Cardiac fibroblast (primary cell): ENCODE results near the gene SFTPA1.
A peak's percentile ranks its signal among the peaks of the same experiment; 100 is the strongest.
"Not testable (repeated sequence)": the region's sequence is repeated elsewhere in the genome, so short reads cannot be mapped to it uniquely, and the experiment has no call there.

Source experiments
- DNase-seq, 2 donors: peaks; one replicate each; pipeline versions ENCODE4 v3.0.0 to v3.0.0-alpha.2; 2010; ENCODE audit warnings: low read depth in 2 of 2
- H3K4me3 ChIP-seq, 2 donors: replicated peaks in 1 of 2; 1 replicate in 1 of 2; 2 replicates in 1 of 2; pipeline ENCODE4 v1.5.1; 2011; ENCODE audit warnings: low read depth in 2 of 2, low read length in 2 of 2, mild to moderate bottlenecking in 2 of 2, moderate library complexity in 1 of 2
- TF ChIP-seq, protein P1 (sequence below): IDR thresholded peaks from one replicate; pipeline ENCODE4 v1.5.1; 2011; ENCODE audit warnings: low read depth, mild to moderate bottlenecking, low read length, inconsistent platforms

The SFTPA1 gene

DNA sequence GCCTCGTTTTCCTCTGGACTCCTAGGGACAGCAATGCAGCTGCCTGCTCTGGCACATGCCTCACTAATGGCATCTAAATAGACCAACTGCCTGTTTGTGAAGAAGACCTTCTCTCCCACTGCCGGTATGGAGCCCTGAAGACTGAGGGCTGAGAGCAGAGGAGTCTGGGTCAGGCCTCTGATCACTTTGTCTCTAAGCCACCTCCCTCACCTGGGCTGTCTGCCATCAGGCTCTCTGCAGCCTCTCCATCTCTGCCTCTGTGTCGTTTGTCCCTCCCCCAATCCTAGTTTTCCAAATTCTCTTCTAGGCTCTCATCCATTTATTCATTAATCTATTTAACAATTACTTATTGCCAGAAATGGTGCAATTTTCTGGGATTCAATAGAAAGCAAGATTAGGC lies 15.2 kb upstream of the SFTPA1 start:
- H3K4me3 ChIP-seq, result no peak overlapping the region
- DNase-seq, result no peak
- TF ChIP-seq, protein P1, sequence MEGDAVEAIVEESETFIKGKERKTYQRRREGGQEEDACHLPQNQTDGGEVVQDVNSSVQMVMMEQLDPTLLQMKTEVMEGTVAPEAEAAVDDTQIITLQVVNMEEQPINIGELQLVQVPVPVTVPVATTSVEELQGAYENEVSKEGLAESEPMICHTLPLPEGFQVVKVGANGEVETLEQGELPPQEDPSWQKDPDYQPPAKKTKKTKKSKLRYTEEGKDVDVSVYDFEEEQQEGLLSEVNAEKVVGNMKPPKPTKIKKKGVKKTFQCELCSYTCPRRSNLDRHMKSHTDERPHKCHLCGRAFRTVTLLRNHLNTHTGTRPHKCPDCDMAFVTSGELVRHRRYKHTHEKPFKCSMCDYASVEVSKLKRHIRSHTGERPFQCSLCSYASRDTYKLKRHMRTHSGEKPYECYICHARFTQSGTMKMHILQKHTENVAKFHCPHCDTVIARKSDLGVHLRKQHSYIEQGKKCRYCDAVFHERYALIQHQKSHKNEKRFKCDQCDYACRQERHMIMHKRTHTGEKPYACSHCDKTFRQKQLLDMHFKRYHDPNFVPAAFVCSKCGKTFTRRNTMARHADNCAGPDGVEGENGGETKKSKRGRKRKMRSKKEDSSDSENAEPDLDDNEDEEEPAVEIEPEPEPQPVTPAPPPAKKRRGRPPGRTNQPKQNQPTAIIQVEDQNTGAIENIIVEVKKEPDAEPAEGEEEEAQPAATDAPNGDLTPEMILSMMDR, result no peak

DNA sequence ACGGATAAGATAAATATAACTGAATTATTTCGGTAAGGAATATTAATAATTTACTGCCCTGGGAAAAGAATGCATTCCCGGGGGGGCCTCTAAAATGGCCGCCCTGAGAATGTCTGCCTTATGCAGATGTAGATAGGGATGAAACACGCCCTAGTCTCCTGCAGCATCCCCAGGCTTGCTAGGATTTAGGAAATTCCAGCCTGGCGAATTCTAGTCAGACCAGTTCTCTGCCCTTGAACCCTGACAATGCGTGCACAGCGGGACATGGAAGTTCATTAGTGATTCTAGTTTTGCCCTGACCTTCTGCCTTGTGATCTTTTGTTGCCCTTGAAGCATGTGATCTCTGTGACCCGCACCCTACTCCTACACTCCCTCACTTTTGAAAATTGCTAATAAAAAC lies 11.1 kb upstream of the SFTPA1 start:
- H3K4me3 ChIP-seq, DNase-seq: not testable (repeated sequence)

- TF ChIP-seq, protein P1, result no peak
Measured at GRCh38 chr10:79601939-79602338, 8.8 kb upstream of the SFTPA1 start.

GRCh38 chr10:79602953-79603352 lies 7.8 kb upstream of the SFTPA1 start:
- no peak for DNase-seq
- no peak overlapping the region for H3K4me3 ChIP-seq
- TF ChIP-seq, protein P1, result no peak

More at GRCh38 chr10:79601939-79602338, 8.8 kb upstream of the SFTPA1 start:
- DNase-seq, result no peak
- H3K4me3 ChIP-seq, result no peak overlapping the region

GRCh38 chr10:79604294-79604693 lies 6.4 kb upstream of the SFTPA1 start:
- TF ChIP-seq, protein P1, result no peak
- no peak for DNase-seq
- H3K4me3 ChIP-seq, result no peak overlapping the region

DNA sequence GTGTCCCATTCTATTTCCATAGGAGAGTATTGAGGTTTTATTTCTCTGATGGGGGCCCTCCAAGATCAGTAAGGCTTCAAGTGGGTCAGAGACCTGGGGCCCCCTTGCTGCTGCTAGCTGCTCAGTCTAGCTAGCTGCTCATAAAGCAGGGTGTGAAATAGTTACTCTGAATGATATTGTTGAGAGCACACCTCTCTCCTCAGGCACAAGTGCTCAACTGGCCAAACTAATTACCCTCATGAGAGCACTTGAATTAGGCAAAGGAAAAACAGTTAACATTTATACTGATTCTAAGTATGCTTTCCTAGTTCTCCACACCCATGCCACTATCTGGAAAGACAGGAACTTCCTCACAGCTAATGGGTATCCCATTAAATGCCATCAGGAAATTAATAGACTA lies 5.4 kb upstream of the SFTPA1 start:
- DNase-seq, result no peak
- H3K4me3 ChIP-seq, result no peak overlapping the region
- TF ChIP-seq, protein P1, result no peak

DNA sequence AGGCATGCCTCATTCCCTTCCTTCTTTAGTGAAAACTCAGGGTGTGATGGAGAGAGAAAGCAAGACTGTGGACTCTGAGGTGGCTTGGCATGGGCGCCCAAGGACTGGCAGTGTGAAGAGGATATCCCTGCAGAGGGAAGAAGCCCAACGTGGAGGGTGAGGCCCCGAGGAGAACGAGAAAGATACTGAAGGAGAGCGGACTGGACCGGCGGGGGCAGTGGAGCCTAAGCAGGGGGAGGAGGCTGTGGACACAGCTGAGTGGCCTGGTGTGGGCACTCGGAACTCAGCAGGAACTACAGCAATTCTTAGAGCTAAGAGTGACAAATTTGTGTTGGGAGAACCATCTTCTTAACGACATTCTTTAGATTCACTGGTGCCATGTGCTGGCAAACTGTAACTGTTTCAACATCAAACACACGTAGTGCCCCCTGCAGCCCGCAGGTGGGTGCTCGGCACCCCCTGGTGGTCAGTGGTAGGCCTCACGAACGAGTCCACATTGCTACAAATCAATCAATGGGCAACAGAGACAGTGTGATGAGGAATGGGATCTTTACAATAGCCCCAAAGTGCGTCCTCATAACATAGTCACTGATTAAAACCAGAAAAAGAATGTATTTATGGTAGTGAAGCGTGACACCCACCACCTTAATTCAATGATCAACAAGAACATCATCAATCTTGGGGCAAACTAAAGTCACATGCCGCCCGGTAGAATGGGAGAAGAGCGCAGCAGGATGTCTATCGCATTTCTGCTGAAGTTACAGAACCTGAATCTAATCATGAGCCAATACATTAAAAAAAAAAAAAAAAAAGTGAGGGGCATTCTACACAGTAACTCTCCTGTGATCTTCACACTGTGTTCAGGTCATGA lies 2.0 kb upstream of the SFTPA1 start:
- H3K4me3 ChIP-seq, result no peak overlapping the region
- TF ChIP-seq, protein P1, result peak; percentile 69
- peak; percentile 24 for DNase-seq

- H3K4me3 ChIP-seq, result not testable (repeated sequence)
- DNase-seq, result peak in 1 of 2 donors; percentile 22
Measured at GRCh38 chr10:79611193-79611976, 646 bp downstream of the SFTPA1 start.
